ENCODE results near the gene EVC2.
A peak's percentile ranks its signal among the peaks of the same experiment; 100 is the strongest.

The EVC2 gene

DNA sequence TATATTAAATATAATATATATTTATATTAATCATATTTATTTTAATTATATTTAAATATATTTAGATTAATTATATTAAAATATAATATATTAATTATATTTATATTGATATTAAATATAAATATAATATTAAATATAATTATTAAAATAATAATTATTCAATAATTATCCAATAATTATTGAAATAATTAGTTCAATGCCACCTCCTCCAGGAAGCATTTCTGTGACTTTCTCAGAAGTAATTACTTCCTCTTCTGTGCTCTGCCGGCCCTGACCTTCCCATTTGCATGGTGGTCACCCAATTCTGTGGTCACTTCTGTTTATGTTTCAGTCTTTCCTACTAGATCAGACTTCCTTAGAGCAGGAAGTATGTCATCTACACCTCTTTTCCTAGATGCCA lies 45.8 kb downstream of the EVC2 start:
- no peak for DNase-seq (ENCODE audit: low read depth in 2 of 2)
- no peak for TF ChIP-seq CTCF (IDR thresholded peaks at IDR 0.05; ENCODE audit: low read depth, low read length)
- no peak overlapping the region for H3K4me3 ChIP-seq (replicated peaks in 1 of 2; ENCODE audit: low read depth in 2 of 2, low read length in 2 of 2)

DNA sequence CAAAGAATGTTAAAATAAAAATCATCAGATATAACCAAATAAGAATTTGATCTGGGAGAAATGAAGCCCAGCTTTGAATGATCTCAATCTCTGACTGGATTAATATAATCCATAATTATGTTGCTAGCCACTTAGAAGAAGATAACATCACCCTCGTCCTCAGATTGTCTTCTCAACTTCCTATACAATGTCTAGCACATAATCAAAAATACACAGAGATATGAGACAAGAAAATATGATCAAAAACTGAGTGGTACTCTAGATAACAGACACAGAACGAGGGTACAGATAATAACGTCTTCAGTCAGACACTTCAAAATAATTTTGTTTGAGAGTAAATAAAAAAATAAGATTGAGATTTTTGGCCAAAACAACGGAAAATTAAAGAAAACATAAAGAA lies 47.1 kb downstream of the EVC2 start:
- H3K4me3 ChIP-seq (replicated peaks in 1 of 2; ENCODE audit: low read depth in 2 of 2, low read length in 2 of 2), result no peak overlapping the region
- no peak for DNase-seq (ENCODE audit: low read depth in 2 of 2)
- TF ChIP-seq CTCF (IDR thresholded peaks at IDR 0.05; ENCODE audit: low read depth, low read length), result no peak

DNA sequence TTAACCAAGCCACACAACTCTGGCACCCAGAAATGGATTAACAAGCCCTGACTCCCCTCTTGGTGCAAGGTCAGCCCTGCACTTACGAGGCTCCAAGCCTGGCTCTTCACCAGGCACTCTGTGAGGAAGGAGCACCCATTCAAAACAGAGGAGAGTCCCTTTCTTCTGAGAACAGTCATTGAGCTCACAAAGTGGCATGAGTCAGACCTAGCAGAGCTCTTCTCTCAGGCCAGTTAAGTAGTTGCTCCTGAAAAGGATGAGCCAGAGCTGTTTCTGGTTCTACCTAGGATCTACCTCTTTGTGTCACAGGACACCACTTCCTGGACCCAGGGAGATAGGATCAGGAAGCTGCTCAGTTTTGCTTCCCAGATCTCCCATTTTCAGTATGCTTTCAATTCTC lies 48.2 kb downstream of the EVC2 start:
- TF ChIP-seq CTCF (IDR thresholded peaks at IDR 0.05; ENCODE audit: low read depth, low read length), result no peak
- peak in 1 of 2 donors; percentile 61 for DNase-seq (ENCODE audit: low read depth in 2 of 2)
- H3K4me3 ChIP-seq (replicated peaks in 1 of 2; ENCODE audit: low read depth in 2 of 2, low read length in 2 of 2), result no peak overlapping the region

DNA sequence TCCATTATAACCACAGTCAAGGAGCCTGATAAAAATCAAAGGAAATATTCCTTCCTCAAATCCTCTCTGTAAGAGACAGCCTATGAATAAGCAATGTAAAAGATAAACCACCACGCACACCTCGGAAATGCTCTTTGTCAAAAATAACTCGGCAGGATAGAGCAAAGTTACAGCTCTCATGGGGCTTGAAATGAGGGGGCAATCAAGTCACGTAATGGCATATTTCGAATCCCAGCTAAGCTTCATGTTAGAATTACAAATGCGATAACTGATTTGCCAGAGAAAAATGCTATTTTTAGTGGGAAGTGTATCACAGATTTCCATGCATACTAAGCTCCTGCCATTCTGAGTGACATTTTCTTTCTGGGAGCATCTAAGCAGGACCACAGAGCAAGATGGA lies 49.4 kb downstream of the EVC2 start:
- no peak overlapping the region for H3K4me3 ChIP-seq (replicated peaks in 1 of 2; ENCODE audit: low read depth in 2 of 2, low read length in 2 of 2)
- no peak for TF ChIP-seq CTCF (IDR thresholded peaks at IDR 0.05; ENCODE audit: low read depth, low read length)
- no peak for DNase-seq (ENCODE audit: low read depth in 2 of 2)

GRCh38 chr4:5656415-5656814 lies 51.9 kb downstream of the EVC2 start:
- no peak for TF ChIP-seq CTCF (IDR thresholded peaks at IDR 0.05; ENCODE audit: low read depth, low read length)
- H3K4me3 ChIP-seq (replicated peaks in 1 of 2; ENCODE audit: low read depth in 2 of 2, low read length in 2 of 2), result no peak overlapping the region
- DNase-seq (ENCODE audit: low read depth in 2 of 2), result peak in 1 of 2 donors; percentile 8

DNA sequence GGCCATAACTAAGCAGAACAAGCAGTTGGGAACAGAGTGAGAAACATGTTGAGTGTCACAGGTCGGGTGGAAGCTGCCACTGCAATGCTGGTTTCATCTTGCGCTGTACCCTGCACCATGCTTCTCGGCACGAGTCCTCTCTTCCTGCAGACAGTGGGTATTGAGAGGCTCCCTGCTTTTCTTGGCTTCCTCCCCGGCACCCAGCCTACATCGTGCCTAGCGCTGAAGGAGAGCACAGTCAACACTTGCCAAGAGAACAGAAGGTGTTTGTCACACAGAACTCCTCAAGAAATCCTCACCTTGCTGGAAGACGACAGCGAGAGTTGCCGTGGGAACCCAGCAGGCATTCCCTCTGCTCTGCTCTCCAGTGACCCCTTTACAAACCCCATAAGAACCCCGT lies 53.6 kb downstream of the EVC2 start:
- TF ChIP-seq CTCF (IDR thresholded peaks at IDR 0.05; ENCODE audit: low read depth, low read length), result no peak
- H3K4me3 ChIP-seq (replicated peaks in 1 of 2; ENCODE audit: low read depth in 2 of 2, low read length in 2 of 2), result no peak overlapping the region
- no peak for DNase-seq (ENCODE audit: low read depth in 2 of 2)

DNA sequence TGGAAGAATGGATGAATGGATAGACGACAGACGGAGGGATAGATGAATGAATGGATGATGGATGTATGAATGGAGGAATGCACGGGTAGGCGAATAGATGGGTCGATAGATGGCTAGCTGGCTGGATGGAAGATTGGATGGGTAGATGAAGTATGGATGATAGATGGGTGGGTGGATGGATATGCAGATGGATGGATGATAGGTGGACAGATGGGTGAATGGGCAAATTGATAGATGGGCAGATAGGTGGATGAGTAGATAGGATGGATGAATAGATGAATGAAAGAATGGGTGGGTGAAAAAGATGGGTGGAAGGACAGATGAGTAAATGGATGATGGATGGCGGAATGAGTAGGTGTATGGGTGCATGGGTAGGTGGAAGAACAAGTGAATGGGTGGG lies 57.3 kb downstream of the EVC2 start:
- TF ChIP-seq CTCF (IDR thresholded peaks at IDR 0.05; ENCODE audit: low read depth, low read length), result no peak

More for the DNA sequence above, 57.3 kb downstream of the EVC2 start:
- no peak for DNase-seq (ENCODE audit: low read depth in 2 of 2)
- no peak overlapping the region for H3K4me3 ChIP-seq (replicated peaks in 1 of 2; ENCODE audit: low read depth in 2 of 2, low read length in 2 of 2)
